Choroid plexus epithelial cell (primary cell): ENCODE measurements around the gene THSD7A.
A peak's percentile ranks its signal among the peaks of the same experiment; 100 is the strongest.

Experiments
- DNase-seq: peaks from one replicate; pipeline ENCODE4 v3.0.0-alpha.2; 2010; ENCODE audit warnings: low read depth
- H3K4me3 ChIP-seq: 2 replicates; pipeline ENCODE4 v1.5.1; 2011; ENCODE audit warnings: low read depth, mild to moderate bottlenecking, control low read depth, low read length, moderate library complexity
- CTCF ChIP-seq: conservative IDR thresholded peaks from 2 replicates; pipeline ENCODE4 v1.5.1; 2011; ENCODE audit warnings: low read depth, mild to moderate bottlenecking, control low read depth, inconsistent platforms, low read length, moderate library complexity

Gene THSD7A

GRCh38 chr7:11754933-11755332, 77.1 kb downstream of the THSD7A start:
- no peak overlapping the region for H3K4me3 ChIP-seq
- DNase-seq, result no peak
- TF ChIP-seq CTCF, result no peak

DNA sequence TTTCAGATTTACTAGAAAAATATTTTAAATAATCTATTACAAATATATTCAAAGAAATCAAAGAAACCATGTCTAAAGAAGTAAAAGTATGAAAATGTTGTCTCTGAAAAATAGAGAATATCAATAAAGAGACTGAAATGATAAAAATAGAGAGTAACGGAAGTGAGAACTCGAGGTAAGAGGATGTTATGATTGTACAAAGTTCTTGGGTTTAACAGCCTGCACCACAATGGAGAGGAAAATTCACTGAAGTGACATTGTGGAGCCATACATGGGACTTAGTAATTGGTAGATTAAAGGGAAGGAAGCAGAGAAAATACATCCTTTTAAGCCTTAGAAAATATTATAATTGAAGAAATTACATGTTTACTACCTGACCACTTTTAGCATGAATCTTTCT, 77.9 kb downstream of the THSD7A start:
- no peak for DNase-seq
- H3K4me3 ChIP-seq, result no peak overlapping the region
- TF ChIP-seq CTCF, result no peak

DNA sequence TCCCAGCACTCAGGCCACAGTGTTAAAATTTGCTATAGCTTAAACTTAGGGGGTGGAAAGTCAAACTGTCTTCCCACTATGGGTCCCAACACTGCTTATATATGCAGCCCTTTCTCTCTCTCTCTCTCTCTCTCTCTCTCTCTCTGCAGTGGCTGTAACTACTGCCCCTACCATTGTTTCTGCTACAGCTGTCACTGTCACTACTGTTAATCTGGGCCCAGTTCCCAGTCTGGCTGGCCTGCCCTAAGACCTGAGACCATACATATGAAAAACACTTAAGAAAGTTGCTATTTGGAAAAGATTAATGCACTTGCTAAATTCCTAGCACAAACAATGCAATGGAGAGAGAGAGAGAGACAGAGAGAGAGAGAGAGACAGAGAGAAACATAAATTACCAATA, 78.6 kb downstream of the THSD7A start:
- H3K4me3 ChIP-seq, result no peak overlapping the region
- no peak for DNase-seq

GRCh38 chr7:11751807-11752389, 80.1 kb downstream of the THSD7A start:
- no peak for TF ChIP-seq CTCF
- H3K4me3 ChIP-seq, result no peak overlapping the region
- DNase-seq, result peak; percentile 85

More for the DNA sequence above, 78.6 kb downstream of the THSD7A start:
- TF ChIP-seq CTCF, result no peak

GRCh38 chr7:11751315-11751714, 80.7 kb downstream of the THSD7A start:
- no peak for TF ChIP-seq CTCF
- no peak overlapping the region for H3K4me3 ChIP-seq

DNA sequence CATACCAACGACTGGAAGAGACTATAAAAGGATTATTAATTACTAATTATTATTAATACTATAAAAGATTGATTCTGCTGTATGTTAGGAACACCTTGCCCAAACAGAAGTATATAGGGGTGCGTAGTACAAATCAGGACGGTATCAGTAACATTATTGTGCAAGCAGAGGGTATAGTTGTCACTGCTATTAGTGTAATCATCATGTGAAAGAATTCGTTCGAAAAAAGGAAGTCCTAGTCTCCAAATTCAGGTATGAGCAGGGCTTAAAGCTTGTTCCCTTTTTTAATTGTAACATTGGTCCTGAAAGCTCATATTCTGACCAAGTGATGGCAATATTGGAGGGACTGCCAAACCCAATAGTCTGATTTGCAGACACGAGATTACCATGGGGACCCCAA, 81.8 kb downstream of the THSD7A start:
- H3K4me3 ChIP-seq, result no peak overlapping the region
- DNase-seq, result no peak
- TF ChIP-seq CTCF, result no peak

More at GRCh38 chr7:11751315-11751714, 80.7 kb downstream of the THSD7A start:
- no peak for DNase-seq

DNA sequence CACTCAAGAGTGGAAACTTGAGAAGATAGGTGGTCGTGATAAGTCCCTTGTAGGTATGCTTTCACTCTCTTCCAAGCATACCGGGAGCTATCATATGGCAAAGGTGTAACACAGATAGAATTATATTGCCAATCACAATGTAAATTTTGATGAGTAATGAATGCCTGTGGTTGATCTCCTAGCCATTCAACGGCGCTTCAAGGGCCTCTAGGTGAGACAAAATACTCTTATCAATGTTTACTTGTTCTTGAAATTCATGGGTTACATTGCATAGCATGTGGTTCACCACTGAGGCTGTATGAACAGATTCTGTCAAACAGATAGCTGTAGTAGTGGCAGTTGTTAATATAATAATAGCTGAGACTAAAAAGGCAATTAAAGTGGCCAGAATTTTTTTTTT, 82.4 kb downstream of the THSD7A start:
- H3K4me3 ChIP-seq, result no peak overlapping the region
- DNase-seq, result peak; percentile 24
- TF ChIP-seq CTCF, result no peak
